HG02885 (cell line): ENCODE results near the gene YEATS2.
"Not testable (repeated sequence)": the region's sequence is repeated elsewhere in the genome, so short reads cannot be mapped to it uniquely, and the experiment has no call there.

Experiments
- ATAC-seq: cut with Tn5 transposase; IDR thresholded peaks from one replicate; pipeline ENCODE4 v1.9.1; 2021; ENCODE audit warnings: mild to moderate bottlenecking; ENCODE audit not compliant: unreplicated experiment, poor library complexity

YEATS2 gene

GRCh38 chr3:183769453-183769852, 71.9 kb downstream of the YEATS2 start:
- no peak for ATAC-seq

DNA sequence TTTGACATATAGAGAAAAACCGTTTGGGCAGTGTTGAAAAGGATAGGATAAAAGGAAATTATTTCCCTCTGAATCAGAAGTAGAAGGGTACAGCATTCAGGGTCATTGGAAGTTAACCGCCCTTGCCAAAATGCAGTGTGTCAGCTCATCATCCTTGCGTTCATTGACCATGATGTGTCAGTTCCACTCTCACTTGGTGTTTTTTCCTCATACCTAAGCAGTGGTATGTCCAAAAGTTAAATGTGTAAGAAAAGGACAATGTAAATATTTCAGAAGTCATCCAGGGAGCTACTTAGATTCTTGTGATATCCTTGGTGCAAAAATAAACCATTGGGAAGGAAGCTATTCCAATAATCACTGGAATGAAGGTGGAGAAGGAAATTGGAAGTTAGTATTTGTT, 77.0 kb downstream of the YEATS2 start:
- no peak for ATAC-seq

DNA sequence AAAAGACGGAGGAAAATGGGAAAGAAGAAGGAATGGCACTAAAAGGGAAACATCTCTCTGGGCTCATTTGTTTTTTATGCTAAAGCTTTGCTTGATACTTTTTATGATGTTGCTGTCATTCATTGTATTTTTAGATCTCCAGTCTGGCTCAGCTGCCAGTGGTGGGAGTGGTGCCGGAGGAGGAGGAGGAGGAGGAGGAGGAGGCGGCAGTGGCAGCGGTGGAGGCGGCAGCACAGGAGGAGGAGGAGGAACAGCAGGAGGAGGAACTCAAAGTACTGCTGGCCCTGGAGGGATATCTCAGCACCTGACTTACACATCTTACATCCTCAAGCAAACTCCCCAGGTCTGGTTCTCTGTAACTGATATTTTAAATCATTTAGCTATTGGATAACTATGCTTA, 78.2 kb downstream of the YEATS2 start:
- no peak for ATAC-seq

GRCh38 chr3:183776451-183776850, 78.9 kb downstream of the YEATS2 start:
- not testable (repeated sequence) for ATAC-seq

DNA sequence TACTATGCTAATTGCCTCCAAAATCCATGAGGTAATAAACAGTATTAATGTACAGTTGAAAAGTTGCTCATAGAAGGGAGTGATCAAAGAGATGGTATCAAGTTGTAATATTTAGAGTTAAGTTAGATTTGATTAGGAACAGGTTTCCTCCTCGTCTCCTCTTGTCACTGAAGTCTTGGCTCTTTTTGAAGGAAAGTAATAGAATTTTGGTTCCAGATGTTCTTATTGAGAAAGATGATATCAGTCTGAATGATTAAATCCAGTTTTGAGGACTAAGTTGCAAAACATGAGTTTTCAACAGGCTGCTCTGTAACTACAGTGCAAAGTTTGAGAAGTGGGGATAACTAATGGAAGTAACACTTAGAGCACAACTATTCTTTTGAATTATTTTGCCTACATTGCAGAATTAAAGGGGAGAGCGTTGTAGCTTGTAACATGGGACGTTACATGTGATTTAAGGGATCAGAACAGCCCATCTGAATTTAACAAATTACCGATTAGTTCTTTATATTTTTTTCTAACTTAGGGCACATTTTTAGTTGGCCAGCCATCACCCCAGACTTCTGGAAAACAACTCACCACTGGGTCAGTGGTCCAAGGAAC, 79.5 kb downstream of the YEATS2 start:
- ATAC-seq, result no peak

GRCh38 chr3:183779896-183780465, 82.4 kb downstream of the YEATS2 start:
- no peak for ATAC-seq

DNA sequence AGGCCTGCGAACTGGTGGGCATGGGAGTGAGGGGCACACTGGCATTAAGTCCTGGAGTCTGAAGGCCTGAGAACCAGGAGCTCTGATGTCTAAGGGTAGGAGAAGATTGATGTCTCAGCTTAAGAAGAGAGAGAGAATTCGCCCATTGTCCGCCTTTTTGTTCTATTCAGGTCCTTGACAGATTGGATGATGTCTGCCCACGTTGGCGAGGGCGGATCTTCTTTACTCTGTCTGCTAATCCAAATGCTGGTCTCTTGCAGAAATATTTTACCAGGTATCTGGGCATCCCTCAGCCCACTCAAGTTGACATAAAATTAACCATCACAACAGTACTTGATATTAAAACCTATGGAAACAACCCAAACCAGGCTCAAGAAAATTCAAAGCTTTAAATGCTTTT, 83.6 kb downstream of the YEATS2 start:
- no peak for ATAC-seq

GRCh38 chr3:183782576-183783276, 85.1 kb downstream of the YEATS2 start:
- ATAC-seq, result no peak

DNA sequence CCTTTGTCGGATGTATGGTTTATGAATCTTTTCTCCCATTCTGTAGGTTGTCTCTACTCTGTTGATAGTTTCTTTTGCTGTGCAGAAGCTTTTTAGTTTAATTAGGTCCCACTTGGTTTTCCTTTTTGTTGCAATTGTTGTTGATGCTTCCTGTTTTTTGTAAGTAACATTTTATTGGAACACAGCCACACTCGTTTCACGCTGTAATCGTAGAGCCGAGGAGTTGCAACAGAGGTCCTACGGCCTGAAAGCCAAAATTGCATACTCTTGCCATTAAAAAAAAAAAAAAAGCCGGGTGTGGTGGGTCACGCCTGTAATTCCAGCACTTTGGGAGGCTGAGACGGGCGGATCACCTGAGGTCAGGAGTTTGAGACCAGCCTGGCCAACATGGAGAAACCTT, 86.9 kb downstream of the YEATS2 start:
- ATAC-seq, result not testable (repeated sequence)

- ATAC-seq, result no peak
Observed at GRCh38 chr3:183789826-183790225, 92.2 kb downstream of the YEATS2 start.

DNA sequence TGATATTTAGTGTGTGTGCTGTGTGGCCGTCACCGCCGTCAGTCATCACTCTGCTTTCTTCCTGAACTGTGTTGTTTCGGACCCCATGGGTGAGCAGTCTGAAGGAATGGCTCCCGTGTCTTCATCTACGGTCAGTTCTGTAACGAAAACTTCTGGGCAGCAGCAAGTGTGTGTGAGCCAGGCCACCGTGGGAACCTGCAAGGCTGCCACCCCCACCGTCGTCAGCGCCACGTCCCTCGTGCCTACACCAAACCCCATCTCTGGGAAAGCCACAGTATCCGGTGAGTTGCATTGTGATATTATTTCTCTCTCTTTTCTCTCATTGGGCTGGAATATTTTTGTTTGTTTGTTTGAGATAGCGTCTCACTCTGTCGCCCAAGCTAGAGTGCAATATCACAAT, 93.1 kb downstream of the YEATS2 start:
- no peak for ATAC-seq

DNA sequence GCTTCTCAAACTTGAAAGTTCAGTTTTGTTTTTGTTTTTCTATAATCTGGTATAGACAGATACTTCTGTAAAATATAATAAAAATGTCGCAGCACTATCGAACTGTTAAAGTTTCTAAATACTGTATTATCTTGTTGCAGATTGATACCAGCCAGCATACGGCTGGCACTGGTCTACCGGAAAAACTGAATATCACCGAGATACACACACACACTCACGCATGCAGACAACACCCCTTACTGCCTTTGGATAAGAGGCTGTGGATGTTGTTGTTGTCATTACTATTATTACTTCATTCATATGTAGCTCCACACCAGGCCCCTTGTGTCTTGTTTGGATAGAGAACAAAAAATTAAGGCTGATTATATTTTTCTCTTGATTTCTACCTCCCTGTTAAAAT, 95.4 kb downstream of the YEATS2 start:
- ATAC-seq, result no peak

- no peak for ATAC-seq
Observed at GRCh38 chr3:183794452-183794851, 96.9 kb downstream of the YEATS2 start.

- ATAC-seq, result no peak
Observed at GRCh38 chr3:183796372-183796771, 98.8 kb downstream of the YEATS2 start.

- no peak for ATAC-seq
Observed at GRCh38 chr3:183797996-183798395, 100.4 kb downstream of the YEATS2 start.

- no peak for ATAC-seq
Observed at GRCh38 chr3:183799461-183799860, 101.9 kb downstream of the YEATS2 start.

GRCh38 chr3:183800243-183800863, 102.8 kb downstream of the YEATS2 start:
- ATAC-seq, result no peak

- ATAC-seq, result no peak
Observed at GRCh38 chr3:183801601-183802000, 104.0 kb downstream of the YEATS2 start.

DNA sequence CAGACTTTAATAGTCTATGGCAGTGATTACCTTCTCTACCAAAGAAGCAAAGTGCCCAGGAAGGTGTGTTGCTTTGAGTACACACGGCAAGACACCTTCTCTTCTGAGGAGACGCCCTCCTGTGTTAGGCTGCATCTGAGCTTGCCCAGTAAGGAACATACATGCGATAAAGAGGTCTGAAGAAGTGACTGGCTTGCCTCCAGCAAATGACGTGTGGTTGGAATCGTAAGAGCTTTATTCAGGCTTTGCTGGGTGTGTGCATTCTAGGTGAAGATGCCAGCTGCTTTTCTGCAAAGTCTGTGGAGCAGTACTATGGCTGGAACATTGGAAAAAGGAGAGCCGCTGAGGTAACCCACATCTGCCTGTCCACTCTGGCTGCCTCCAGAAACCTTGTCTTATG, 105.4 kb downstream of the YEATS2 start:
- no peak for ATAC-seq

DNA sequence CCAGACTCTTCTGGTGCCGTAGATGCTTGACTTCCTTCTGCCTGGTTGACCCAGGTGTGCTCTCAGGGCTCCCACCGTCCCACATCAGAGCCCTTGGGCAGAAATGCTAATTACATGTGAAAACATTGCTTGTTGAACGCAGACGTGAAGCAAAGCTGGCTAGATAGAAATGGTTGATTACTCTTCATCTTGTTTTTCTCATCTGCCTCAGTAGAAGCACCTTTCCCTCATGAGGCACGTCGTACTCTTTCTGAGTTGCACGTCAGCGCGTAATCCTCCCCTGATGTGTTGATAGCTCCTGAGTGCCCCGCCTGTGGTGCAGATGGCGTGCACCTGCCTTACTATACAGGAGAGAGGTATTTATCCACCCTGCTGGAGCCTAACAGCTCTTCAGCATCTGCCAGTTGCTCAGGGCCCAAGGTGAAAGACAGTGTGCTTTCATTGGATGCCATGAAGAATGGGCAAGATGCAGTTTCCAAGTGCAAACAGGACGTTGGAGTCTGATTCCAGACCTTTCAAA, 109.7 kb downstream of the YEATS2 start:
- ATAC-seq, result no peak

GRCh38 chr3:183807881-183808280, 110.3 kb downstream of the YEATS2 start:
- ATAC-seq, result no peak
